Thyroid gland (tissue), 4 donors: ENCODE data around the gene PDCD11. TPM values are rescaled to one million over a fixed set of nuclear protein-coding genes. Genes with fewer than 3 reads are reported as not detected.

ENCODE experiments used
- DNase-seq, 2 donors: peaks; one replicate each; pipeline ENCODE4 v3.0.0-alpha.2; 2019
- H3K27ac ChIP-seq, 3 donors: fragments of 200-600 bp; sonication (generic); 1 replicate in 2 of 3; 2 replicates in 1 of 3; pipeline ENCODE4 v1.5.1; 2016 to 2019; ENCODE audit warnings: mild to moderate bottlenecking in 1 of 3, moderate library complexity in 1 of 3
- H3K27me3 ChIP-seq: fragments of 200-600 bp; sonication (generic); one replicate; pipeline ENCODE4 v1.5.1; 2019
- H3K36me3 ChIP-seq, 2 donors: fragments of 200-600 bp; sonication (generic); one replicate each; pipeline ENCODE4 v1.5.1; 2016 to 2019
- H3K4me1 ChIP-seq, 2 donors: fragments of 200-600 bp; sonication (generic); one replicate each; pipeline ENCODE4 v1.5.1; 2017 to 2019
- H3K4me3 ChIP-seq, 3 donors: fragments of 200-600 bp; sonication (generic); replicated peaks in 1 of 3; 1 replicate in 2 of 3; 2 replicates in 1 of 3; pipeline ENCODE4 v1.5.1; 2016; ENCODE audit warnings: mild to moderate bottlenecking in 1 of 3
- H3K9me3 ChIP-seq: fragments of 200-600 bp; sonication (generic); one replicate; pipeline ENCODE4 v1.5.1; 2017
- POLR2A ChIP-seq, 2 donors: fragments of 450-650 bp; IDR thresholded peaks; one replicate each; pipeline ENCODE4 v1.6.1; 2017; ENCODE audit warnings: antibody characterized with exemption in 2 of 2, mild to moderate bottlenecking in 2 of 2, moderate library complexity in 1 of 2
- WGBS, 2 donors: methylation state at CpG; one replicate each; pipeline ENCODE4 v1.1.5; 2017; 5-methylcytosine and 5-hydroxymethylcytosine counted together
- intact Hi-C: fragments of 100-400 bp; cut with DNase I; formaldehyde crosslinking; loops from one replicate; pipeline ENCODE4 v1.15.1; 2023
- total RNA-seq, 4 donors: library from RNA; depleted of rRNA; stranded (reverse); fragments of >200 nt; gene quantifications; one replicate each; pipeline ENCODE4 v1.2.3, GENCODE V29; 2016
- TF ChIP-seq, protein P1 (sequence below), 6 experiments: fragments of 200-600 bp in 3 of 6; fragments of 450-650 bp in 3 of 6; sonication (generic) in 3 of 6; IDR thresholded peaks; one replicate each; pipeline ENCODE4 v1.5.1; 2016 to 2019; ENCODE audit warnings: antibody characterized with exemption in 6 of 6, mild to moderate bottlenecking in 2 of 6, inconsistent platforms in 1 of 6, moderate library complexity in 1 of 6

Gene PDCD11
- total RNA-seq, 4 donors from 2014 or later, result 15.6 to 20.9 (median 19.0) TPM

GRCh38 chr10:103473261-103473671 lies 76.8 kb downstream of the PDCD11 start:
- WGBS, 2 donors, result 70 to 77% methylated on average over 19 to 21 of the region's 32 CpGs
- Histone ChIP-seq H3K4me1 (no peaks in the 10 kb centered on the region), H3K36me3 (no peaks in the 10 kb centered on the region), H3K9me3 (no peaks in the 10 kb centered on the region), H3K27ac (no peak overlapping the region), H3K4me3 (no peak overlapping the region), H3K27me3 (no peaks in the 10 kb centered on the region)
- DNase-seq, result peak; percentile 31 to 45
- TF ChIP-seq, protein P1, sequence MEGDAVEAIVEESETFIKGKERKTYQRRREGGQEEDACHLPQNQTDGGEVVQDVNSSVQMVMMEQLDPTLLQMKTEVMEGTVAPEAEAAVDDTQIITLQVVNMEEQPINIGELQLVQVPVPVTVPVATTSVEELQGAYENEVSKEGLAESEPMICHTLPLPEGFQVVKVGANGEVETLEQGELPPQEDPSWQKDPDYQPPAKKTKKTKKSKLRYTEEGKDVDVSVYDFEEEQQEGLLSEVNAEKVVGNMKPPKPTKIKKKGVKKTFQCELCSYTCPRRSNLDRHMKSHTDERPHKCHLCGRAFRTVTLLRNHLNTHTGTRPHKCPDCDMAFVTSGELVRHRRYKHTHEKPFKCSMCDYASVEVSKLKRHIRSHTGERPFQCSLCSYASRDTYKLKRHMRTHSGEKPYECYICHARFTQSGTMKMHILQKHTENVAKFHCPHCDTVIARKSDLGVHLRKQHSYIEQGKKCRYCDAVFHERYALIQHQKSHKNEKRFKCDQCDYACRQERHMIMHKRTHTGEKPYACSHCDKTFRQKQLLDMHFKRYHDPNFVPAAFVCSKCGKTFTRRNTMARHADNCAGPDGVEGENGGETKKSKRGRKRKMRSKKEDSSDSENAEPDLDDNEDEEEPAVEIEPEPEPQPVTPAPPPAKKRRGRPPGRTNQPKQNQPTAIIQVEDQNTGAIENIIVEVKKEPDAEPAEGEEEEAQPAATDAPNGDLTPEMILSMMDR (IDR thresholded peaks at IDR 0.05), result no peak
- TF ChIP-seq POLR2A (IDR thresholded peaks at IDR 0.05), result no peak
- intact Hi-C loops, result no loop called here

- no peaks in the 10 kb centered on the region for H3K9me3 ChIP-seq
- no peak overlapping the region for H3K4me3 ChIP-seq
- no peak overlapping the region for H3K27ac ChIP-seq
- intact Hi-C loops, result no loop called here
- WGBS, 2 donors, result 91 to 96% methylated on average over 3 of the region's 3 CpGs
- no peaks in the 10 kb centered on the region for H3K27me3 ChIP-seq
- no peak for TF ChIP-seq POLR2A (IDR thresholded peaks at IDR 0.05)
- TF ChIP-seq, protein P1 (IDR thresholded peaks at IDR 0.05), result no peak
- H3K4me1 ChIP-seq, result no peaks in the 10 kb centered on the region
- no peak for DNase-seq
- H3K36me3 ChIP-seq, result no peaks in the 10 kb centered on the region
Observed at GRCh38 chr10:103474077-103474476, 77.7 kb downstream of the PDCD11 start.

DNA sequence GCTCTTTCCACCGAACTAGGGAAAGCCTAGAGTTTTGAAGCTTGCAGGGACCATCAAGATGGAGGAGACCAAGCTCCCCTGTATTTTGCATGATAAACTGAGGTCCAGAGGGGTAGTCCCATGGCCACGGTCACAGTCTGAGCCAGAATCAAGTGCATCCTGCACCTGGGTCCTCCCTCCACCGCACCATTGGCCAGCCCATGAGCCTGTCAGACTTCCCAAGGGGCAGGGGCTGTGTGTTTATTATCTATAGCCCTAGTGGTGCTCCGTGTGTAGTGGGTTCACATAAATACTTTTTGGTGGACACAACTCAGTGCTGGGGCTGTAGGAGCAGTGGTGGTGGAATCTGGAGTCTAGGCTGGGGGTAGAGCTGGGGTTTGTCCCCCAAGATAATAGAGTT lies 79.0 kb downstream of the PDCD11 start:
- TF ChIP-seq POLR2A (IDR thresholded peaks at IDR 0.05), result no peak
- TF ChIP-seq, protein P1 (IDR thresholded peaks at IDR 0.05), result no peak
- Histone ChIP-seq H3K4me3 (no peak overlapping the region), H3K4me1 (peaks cover 0 to under 1% of the 10 kb centered on the region in 2 donors), H3K36me3 (no peaks in the 10 kb centered on the region), H3K27me3 (no peaks in the 10 kb centered on the region), H3K27ac (no peak overlapping the region), H3K9me3 (no peaks in the 10 kb centered on the region)
- DNase-seq, result no peak
- intact Hi-C loops, result no loop called here
- 74 to 88% methylated on average over 3 to 4 of the region's 4 CpGs for WGBS, 2 donors

DNA sequence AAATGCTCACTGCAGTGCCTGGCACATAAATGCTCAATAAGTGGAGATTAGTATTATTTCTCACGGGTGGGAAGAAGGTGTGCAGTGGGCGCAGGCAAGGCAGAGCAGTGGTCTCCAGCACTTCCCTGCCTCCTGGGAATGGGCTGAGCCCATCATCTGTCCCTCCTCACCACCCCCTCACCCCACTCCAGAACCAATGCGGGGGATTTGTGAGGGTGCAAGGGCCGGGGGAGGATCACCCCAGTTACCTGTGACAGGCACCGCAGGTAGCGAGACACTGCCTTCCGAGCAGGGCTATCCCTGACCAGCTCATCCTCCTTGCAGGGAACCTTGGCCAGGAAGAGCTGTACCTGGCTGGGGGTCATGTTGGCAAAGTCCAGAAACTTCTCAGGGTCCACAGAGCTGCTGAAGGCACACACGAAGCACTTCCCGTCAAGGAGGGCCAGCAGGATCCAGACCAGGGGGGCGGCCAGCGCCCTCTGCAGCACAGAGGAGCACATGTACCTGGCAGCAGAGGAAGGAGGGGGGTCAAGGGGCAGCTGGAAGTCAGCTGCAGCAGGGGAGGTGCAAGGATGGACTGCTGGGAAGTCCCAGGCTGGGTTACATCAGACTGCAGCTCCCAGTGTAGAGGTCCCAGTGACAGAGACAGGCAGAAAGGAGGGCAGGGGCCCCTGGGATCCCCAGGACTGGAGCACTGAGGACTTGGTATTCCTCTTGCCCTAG lies 79.8 kb downstream of the PDCD11 start:
- TF ChIP-seq, protein P1 (IDR thresholded peaks at IDR 0.05), result no peak
- TF ChIP-seq POLR2A (IDR thresholded peaks at IDR 0.05), result no peak
- Histone ChIP-seq H3K27ac (no peak overlapping the region), H3K27me3 (no peaks in the 10 kb centered on the region), H3K36me3 (no peaks in the 10 kb centered on the region), H3K4me1 (peaks cover 0 to 4% of the 10 kb centered on the region in 2 donors), H3K9me3 (no peaks in the 10 kb centered on the region), H3K4me3 (no peak overlapping the region)
- whole genome bisulfite sequencing, 2 donors, result 63% methylated on average over 8 to 9 of the region's 11 CpGs
- intact Hi-C loops, result no loop called here
- no peak for DNase-seq

- intact Hi-C loops, result no loop called here
- H3K36me3 ChIP-seq, result no peaks in the 10 kb centered on the region
- peaks cover 0 to 4% of the 10 kb centered on the region in 2 donors for H3K4me1 ChIP-seq
- TF ChIP-seq, protein P1 (IDR thresholded peaks at IDR 0.05), result no peak
- no peak for TF ChIP-seq POLR2A (IDR thresholded peaks at IDR 0.05)
- no peaks in the 10 kb centered on the region for H3K9me3 ChIP-seq
- H3K27ac ChIP-seq, result no peak overlapping the region
- no peak overlapping the region for H3K4me3 ChIP-seq
- H3K27me3 ChIP-seq, result no peaks in the 10 kb centered on the region
- WGBS, 2 donors, result 94 to 96% methylated on average over 13 to 20 of the region's 22 CpGs
- DNase-seq, result no peak
Observed at GRCh38 chr10:103478671-103479070, 82.2 kb downstream of the PDCD11 start.
